HG02943 (cell line): ENCODE results near the gene ICA1.
"Not testable (repeated sequence)": the region's sequence is repeated elsewhere in the genome, so short reads cannot be mapped to it uniquely, and the experiment has no call there.

Source experiments
- ATAC-seq: cut with Tn5 transposase; IDR thresholded peaks from one replicate; pipeline ENCODE4 v1.9.1; 2021; ENCODE audit warnings: mild to moderate bottlenecking, low read depth, moderate library complexity; ENCODE audit not compliant: unreplicated experiment

Gene ICA1

DNA sequence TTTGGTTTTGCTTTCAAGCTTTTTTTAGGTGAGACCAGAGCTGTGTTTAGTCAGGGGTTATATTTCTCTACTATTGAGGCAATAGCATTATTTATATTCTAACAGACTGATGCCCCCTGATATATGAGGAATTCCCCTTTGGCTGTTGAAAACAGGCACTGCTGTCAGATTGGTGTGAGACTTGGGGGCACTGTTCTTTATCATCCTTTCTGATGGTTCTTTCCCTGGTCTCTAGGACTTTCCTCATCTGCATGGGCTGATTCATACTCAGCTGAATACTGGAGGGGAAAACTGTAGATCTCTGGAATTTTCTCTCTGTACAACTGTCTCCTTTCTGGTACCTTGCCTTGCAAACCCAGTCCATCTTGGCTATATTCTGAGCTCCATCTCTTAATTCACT, 10.0 kb upstream of the ICA1 start:
- ATAC-seq = no peak

DNA sequence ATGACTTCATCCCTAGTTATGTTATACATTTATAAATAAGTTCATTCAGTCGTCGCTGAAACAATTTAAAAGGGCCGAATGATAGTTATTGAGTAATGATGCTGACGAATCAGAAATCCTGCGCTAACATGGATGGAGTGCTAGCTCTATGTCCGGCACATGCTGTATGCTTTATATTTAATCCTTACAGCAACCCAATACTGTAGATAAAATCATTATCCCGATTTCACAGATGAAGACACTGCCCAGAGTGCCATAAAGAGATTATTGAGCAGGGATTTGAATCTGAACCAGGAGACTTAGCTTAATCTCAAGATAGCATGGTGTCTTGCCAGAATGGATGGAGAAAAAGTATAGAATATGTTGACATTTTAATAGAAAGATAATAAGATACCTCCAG, 1.1 kb upstream of the ICA1 start:
- no peak for ATAC-seq

DNA sequence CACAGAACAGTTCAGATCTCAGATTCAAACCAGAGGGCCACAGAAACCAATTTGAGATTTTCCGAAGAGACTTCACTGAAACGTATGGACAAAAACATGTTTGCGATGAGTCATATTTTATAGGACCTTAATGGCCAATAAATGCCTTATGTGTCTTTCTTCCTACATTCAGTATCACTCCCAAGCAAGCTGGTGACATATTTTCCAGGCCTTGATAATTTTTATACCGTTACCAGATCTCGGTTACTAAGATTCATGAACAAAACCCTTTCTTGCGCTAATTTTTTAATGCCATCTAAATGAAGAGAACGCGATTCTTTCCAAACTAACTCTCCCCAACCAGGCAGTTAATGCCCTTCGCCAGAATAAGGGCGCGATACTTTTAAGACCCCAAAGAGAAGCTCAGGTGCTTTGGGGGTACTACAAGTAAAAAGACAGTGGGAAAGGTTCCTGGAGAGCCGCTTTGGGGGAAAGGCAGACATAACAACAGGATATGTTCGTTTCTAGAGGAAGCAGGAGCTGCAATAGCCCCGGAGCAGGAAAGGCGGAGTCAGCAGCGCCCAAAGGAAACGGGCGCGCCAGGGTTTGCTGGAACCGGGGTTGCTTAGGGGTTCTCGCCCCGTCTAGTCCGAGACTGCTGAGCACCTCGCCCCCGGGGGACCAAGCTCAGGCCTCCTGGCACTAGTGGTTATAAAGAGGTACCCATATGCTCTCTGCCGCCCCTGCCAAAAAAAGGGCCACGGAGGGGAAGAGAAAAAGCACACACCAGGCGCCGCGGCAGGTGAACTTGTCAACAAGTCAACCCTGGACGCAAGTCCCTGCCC, 884 bp downstream of the ICA1 start:
- no peak for ATAC-seq

DNA sequence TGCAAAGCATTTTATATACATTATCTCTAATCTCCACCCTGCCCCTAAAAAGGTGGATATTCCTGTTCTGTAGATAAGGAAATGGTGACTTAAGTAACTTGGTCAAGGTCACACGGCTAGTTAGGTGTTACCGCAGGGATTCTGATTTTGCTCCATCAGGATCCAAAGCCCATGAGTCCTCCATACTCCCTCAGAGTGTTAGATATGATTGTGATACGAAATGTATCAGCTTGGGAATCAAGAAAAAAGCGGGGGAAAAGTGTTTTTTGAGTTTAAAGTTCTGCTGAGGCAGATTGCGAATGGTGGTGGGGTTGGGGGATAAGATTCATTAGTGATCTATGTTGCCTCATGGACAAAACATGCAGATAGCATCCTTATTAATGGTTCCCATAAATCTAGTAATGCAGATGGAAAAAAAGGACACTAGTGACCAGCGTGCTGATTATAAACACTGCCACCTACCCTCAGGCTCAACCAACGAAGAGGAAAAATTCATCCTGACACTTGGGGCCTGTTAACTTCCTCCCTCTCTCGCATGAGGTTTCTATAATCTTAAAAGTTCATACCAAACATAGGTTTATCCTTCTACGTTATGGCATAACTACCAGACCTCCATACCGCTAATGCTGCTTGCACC, 2.3 kb downstream of the ICA1 start:
- ATAC-seq = no peak

DNA sequence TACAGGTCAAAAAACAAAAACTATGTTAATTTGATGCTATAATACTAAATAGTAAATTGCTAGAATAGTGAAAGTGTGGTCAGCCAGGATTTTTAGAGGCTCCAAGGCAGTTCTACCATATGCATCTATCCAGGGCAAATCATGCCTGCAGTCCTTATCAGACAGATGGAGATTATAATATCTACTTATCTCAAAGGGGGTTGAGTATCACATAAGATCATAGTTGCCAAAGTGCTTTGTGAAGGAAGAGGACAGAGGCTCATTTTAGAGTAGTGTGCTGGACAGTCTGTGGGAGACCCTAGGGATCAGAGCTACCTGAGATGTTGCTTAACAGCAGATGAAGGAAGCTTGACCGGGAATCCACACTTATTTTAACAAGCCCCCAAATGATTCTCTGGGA, 3.2 kb downstream of the ICA1 start:
- no peak for ATAC-seq

DNA sequence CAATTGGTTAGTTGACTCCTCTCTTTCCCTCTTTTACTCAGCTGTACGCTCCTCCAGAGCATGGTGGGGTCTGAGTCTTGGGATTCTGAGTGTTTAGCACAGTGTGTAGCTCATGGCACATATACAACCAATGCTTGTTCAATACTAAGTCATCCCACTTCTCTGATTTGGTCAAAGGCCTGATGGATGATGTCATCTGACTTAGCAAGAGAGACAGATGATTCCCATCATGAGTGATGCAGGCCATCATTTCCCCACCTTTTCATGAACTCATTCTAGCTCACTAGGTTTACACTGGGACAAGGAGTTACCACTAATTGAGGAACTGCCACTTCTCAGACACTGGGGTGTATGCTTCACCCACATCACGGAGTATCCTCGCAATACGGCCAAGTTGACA, 3.8 kb downstream of the ICA1 start:
- no peak for ATAC-seq

DNA sequence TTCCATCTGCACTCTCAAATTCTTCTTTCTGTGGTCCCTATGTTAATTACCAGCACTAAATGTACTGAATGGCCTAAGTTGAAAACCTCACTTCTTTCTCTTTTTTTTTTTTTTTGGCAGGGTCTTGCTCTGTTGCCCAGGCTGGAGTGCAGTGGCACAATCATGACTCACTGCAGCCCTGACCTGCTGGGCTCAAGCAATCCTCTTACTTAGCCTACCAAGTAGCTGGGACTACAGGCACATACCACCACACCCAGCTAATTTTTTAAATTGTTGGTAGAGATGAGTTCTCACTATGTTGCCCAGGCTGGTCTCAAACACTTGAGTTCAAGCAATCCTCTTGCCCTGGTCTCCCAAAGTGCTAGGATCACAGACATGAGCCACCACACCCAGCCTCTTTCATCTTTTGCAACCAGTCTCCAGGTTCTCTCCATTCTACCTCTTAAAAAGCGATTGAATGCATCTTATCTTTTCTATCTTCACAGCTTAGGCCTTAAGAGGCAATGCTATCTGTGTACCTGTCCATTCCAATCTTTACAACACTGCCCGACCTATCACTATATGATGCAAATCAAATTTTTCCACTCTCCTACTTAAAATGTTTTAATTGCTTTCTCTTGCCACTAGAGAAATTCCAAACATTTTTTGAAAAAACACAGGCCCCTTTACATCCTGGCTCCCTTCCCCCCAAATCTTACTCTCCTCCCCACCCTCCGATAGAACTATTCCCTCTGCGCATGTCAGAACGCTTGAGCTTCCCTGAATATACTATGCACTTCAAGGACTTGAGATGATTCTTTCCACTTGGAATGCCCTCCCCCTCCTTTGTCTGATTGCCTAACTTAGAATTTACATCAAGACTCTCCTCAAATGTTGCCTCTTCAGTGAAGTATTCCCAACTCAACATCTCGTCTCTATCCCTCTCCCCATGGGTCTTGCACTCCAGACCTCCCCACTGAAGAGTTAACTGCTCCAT, 6.0 kb downstream of the ICA1 start:
- no peak for ATAC-seq

DNA sequence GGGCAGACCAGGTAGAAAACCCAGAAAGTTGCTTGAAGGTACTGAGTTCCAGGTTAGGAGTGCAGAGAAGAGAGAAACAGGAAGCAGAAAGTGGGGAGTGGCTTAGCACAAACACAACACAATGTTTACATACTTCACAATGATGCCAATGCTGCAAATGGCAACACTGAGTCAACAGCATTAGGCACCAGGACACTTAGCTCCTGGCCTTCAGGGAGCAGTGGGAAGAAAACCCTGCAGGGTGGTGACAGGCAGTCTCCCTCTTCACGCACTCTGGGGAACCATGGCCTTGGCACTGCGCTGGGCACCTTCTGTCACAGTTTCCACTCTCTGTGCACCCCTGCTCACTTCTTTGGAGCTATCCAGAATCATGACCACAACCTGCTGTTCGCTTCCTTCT, 7.3 kb downstream of the ICA1 start:
- no peak for ATAC-seq

DNA sequence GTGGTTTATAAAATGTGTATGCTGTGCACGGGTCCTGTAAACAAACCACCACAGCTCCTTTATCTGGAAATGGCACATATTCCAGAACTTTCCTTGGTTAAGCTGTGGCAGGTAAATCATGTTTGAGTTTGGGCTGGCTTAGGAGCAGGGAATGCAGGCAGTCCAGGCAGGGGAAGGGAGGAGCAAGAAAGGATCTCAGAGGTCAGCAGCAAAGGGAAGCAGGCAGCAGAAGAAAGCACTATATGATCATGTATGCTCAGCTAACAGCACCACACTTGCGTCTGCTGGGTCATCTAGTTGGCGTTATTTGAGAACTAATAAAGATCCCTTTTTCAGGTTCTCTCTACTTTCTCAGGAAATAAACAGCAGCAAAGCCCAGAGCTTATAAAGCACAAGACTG, 7.8 kb downstream of the ICA1 start:
- no peak for ATAC-seq

DNA sequence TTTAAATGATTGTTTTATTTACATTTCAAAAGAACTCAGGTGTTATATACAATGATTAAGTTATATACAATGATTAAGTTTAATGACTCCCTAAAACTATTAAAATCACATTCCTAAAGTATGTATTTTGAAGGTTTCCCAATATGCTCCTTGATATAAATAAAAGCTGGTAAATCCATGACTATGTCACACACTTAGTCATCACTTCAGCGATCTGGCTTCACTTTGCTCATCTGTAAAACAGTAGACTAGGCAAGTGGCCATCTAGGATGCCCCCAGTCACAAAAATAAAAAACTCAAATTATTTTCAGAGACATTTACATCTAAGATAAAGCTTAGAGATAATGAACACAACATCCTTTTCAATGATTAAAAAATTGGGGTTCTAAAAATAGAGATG, 10.8 kb downstream of the ICA1 start:
- ATAC-seq = no peak

DNA sequence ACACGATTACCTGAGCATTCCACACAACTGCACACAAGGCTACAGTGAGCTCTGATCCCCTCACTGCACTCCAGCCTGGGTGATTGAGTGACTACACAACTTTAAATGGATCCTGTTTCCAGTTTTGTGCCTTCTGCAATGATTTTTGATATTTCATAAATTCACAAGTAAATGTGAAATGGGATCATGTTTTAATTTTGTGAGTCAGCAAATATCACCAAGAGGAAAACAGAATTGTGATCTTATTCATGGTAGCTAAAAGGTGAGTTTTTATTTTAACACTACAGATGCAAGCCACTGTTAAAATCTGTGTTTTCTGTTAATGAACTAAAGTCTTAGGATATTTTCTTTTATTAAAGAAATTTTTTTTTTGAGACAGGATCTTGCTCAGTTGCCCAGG, 11.4 kb downstream of the ICA1 start:
- no peak for ATAC-seq

DNA sequence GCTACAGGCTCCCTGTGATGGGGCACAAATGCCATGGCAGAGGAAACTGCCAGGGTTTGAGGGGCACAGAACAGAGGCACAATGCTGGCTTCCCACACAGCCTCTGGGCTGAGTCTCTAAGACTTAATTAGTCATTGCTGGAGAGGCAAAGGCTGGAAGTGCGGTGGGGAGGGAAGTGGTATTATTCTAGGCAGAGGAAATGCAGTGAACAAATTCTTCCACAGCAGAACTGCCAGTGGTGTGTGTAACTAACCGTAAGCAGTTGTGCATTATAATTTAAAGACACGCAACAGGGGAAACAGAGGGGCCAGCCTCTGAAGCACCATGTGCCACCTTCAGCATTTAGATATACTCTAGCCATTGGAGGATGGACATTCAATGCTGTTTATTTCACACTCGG, 12.8 kb downstream of the ICA1 start:
- no peak for ATAC-seq

DNA sequence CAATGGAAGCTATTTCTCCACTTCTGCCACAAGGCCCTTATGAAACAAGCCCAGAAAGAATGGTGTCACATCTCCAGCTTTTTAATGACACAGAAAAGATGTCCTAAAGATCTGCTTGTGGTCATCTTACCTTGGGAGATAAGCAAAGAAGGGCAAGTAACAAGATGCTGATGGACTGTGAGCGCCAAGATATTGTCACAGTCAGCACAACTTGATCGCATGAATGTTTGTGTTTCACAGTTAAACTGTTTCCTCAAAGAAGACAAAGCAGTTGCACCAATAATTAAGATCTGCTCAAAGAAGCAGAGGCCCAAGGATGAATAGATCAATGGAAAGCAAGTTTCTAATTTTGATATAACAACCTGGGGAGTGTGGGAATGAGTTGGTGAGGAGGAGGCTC, 15.9 kb downstream of the ICA1 start:
- ATAC-seq = no peak

DNA sequence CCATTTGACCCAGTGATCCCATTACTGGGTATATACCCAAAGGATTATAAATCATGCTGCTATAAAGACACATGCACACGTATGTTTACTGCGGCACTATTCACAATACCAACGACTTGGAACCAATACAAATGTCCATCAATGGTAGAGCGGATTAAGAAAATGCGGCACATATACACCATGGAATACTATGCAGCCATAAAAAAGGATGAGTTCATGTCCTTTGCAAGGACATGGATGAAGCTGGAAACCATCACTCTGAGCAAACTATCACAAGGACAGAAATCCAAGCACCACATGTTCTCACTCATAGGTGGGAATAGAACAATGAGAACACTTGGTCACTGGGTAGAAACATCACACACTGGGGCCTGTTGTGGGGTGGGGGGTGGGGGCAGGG, 16.9 kb downstream of the ICA1 start:
- ATAC-seq = not testable (repeated sequence)

DNA sequence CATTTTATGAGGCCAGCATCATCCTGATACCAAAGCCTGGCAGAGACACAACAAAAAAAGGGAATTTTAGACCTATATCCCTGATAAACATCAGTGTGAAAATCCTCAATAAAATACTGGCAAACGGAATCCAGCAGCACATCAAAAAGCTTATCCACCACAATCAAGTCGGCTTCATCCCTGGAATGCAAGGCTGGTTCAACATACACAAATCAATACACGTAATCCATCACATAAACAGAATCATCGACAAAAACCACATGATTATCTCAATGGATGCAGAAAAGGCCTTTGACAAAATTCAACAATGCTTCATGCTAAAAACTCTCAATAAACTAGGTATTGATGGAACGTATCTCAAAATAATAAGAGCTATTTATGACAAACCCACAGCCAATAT, 18.9 kb downstream of the ICA1 start:
- not testable (repeated sequence) for ATAC-seq

DNA sequence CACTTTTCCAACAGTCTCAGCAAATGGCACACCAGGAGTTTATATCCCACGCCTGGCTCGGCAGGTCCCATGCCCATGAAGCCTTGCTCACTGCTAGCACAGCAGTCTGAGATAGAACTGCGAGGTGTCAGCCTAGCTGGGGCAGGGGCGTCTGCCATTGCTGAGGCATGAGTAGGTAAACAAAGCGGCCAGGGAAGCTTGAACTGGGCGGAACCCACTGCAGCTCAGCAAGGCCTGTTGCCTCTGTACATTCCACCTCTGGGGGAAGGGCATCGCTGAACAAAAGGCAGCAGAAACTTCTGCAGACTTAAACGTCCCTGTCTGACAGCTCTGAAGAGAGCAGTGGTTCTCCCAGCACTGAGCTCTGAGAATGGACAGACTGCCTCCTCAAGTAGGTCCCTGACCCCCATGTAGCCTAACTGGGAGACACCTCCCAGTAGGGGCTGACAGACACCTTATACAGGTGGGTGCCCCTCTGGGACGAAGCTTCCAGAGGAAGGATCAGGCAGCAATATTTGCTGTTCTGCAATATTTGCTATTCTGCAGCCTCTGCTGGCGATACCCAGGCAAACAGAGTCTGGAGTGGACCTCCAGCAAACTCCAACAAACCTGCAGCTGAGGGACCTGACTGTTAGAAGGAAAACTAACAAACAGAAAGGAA, 22.1 kb downstream of the ICA1 start:
- ATAC-seq = not testable (repeated sequence)

DNA sequence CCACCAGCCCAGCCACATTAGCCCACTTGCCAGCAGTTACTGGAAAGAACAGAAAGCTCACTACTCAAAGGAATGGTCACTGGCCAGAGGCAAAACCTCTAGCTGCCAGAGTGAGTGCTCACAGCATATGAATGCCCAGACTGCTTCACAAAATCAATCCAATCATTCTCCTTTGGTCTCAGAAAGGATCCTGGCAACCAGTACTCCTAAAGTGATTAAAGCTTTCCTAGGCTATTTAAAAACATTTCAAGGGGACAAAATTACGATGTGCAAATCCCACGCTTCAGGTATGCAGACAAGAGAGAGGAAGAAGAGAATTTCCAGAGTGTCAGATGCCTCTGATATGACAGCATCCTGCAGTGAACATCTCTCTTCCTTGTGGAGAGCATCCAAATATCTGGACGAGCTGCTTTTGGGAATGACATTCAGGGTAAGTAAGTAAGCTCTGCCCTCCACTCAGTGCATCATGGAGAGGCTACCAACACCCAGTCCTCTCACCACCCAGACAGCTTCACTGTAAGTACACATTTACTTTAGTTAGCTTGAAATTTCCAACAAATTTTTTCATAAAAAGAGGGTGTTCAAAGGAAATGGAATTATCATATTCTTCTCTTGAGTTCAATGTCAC, 25.1 kb downstream of the ICA1 start:
- no peak for ATAC-seq

DNA sequence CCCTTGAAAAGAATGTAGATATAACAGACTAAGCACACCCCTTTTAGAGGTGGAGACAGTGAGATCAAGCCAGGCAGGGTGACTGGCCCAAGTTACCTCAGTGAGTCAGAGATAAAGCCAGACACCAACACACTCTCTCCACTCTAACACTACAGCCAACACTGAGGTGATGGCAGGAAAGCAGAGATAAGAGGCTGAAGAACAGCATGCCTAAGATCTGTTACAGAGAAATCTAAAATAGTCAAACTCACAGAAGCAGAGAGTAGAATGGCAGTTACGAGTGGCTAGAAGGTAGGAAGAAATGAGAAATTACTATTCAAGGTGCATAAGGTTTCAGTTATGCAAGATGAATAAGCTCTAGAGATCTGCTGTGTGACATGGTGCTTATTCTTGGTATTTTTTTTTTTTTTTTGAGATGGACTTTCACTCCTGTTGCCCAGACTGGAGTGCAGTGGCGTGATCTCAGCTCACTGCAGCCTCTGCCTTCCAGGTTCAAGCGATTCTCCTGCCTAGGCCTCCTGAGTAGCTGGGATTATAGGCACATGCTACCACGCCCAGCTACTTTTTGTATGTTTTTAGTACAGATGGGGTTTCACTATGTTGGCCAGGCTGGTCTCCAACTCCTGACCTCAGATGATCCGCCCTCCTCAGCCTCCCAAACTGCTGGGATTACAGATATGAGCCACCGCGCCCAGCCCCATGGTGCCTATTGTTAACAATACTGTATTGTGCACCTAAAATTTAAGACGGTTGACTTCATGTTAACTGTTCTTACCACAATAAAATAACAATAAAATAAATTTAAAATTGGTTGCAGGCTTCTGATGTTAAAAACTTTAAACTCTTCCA, 28.7 kb downstream of the ICA1 start:
- ATAC-seq = no peak

DNA sequence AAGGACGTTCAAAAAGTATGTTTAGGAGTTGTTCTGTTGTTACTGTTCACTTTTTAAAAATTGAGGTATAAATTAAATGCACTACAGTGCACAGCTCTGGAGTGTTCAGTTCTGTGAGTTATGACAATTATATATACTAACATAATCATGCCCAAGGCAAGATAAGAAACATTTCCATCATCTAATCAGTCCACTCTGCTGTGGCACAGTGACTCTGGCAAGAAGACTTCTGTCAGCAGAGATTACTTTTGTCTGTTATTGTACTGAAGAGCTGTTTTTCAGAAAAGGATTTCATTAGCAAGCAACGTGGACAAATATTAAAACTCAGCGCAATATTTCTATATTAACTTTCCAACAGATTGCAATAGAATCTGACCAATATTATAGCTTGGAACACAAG, 32.0 kb downstream of the ICA1 start:
- ATAC-seq = no peak
